Activated T-helper 1 cell treated with anti-CD3 and anti-CD28 coated beads, Interleukin-2, amount 50 U/mL, for 16 hours (primary cell): ENCODE measurements around the gene WFDC12.
"Not testable (repeated sequence)": the region's sequence is repeated elsewhere in the genome, so short reads cannot be mapped to it uniquely, and the experiment has no call there.

Experiments used
- DNase-seq, 2 donors: peaks; one replicate each; pipeline ENCODE4 v3.0.0-alpha.2; 2020; ENCODE audit warnings: low read depth in 1 of 2, low spot score in 1 of 2

WFDC12 gene, protein sequence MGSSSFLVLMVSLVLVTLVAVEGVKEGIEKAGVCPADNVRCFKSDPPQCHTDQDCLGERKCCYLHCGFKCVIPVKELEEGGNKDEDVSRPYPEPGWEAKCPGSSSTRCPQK

GRCh38 chr20:45124365-45124764, at the start of gene WFDC12:
TSS of gene WFDC12 (minus strand) at chr20:45124465. CDS start at chr20:45124447, 18 bp downstream.
- no peak for DNase-seq

GRCh38 chr20:45173522-45173921, 49.3 kb upstream of the WFDC12 start:
- no peak for DNase-seq

DNA sequence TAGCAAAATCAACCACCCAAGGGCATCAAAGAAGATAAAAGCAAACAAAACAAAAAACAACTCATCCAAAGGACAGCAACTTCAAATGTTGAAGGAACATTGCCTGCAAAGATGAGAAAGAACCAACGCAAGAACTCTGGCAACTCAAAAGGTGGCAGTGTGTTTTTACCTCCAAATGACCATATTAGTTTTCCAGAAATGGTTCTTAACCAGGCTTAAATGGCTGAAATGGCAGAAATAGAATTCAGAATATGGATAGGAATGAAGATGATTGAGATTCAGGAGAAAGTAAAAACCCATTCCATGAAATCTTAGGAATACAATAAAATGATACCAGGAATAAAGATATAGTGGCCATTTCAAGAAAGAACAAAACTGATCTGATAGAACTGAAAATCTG, 40.6 kb upstream of the WFDC12 start:
- DNase-seq: no peak

DNA sequence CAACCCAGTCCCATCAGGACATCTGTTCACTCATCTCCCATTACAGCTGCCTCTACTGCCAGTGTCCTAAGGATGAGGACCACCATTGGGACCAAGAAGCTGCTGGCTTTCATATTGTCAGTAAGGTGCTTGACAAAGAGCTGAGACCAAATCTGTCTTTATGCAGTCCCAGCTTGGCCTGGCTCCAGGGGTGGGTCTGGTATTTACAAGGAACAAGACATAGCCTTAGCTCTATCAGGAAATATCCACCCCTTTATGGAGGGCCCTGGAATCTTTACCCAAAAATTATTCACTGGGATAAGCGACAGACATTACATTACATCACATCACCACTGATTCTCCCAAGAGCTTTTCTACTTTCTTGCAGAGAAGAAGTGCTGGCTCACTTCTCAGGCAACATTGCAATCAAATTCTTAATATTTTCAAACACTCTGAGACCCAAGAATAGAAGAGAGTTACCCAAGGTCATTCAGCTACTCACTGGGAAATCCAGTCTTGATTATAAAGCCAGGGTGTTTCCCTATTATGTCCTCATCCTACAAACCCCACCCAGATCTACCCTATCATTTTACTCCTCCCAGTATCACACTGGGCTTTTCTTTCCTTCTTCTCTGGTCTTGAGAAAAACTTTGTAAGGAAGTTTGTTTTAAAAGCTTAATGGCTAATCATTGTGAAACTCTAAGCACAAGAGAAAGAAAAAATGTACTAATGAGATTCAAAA, 39.0 kb upstream of the WFDC12 start:
- DNase-seq: no peak

DNA sequence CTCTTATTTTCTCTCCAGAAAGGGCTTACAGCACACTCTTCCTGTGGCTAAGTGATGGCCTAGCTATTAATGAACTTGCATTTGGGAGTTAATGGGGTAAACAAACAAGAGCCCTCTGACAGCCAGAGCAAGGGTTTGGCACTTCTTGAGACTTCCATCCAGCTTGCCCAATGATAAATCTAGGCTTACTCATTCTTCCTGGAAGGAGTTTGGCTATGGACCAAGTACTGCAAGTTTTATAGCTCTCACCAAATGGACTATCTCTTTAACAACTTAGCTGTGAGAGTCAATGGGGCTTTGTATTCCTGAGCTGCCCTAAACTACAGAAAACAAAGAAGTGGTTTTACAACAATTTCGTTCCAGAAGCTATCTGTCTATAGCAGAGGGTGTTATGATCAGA, 33.7 kb upstream of the WFDC12 start:
- no peak for DNase-seq

GRCh38 chr20:45156713-45157112, 32.4 kb upstream of the WFDC12 start:
- no peak for DNase-seq

DNA sequence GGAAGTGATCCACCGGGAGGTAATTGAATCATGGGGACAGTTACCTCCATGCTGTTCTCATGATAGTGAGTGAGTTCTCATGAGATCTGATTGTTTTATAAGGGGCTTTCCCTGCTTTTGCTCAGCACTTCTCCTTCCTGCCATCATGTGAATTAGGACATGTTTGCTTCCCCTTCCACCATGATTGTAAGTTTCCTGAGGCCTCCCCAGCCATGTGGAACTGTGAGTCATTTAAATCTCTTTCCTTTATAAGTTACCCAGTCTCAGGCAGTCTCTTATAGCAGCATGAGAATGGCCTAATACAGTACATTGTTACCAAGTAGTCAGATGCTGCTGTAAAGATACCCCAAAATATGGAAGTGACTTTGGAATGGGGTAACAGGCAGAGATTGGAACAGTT, 30.5 kb upstream of the WFDC12 start:
- DNase-seq: not testable (repeated sequence)

DNA sequence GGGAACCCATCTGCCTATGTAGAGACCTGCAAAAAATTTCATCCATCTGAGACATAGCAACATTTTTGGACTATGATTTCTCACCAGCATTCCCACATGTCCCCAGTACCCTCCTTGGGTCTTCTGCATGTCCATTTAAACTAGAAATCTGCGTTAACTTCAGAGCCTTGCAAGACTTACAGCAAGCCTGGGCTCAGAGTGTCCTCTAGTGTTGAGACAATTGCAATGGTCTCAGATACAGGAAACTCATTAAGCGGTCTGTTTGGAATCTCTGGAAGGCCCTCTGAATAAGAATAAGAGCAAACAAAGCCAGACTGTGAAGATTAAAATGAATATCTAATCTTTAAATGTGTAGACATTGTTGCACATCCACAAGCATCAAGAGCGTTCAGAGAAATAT, 29.9 kb upstream of the WFDC12 start:
- no peak for DNase-seq

DNA sequence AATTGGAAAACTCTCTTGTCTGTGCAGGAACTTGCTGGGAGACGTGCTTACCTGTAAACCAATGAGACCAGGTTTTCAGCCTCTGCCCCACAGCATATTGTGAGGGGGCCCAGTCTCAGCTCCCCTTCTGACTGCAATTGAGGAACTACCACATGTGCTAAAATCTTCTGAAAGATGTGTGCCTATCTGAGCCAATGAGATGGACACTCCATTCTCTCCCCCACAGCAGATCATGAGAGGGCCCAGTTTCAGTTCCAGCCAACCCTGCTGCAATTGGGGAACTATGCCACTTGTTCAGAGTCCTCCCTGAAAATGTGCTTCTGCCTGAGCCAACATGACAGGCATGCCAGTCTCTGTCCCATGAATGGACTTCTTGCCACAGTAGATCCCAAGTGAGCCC, 29.5 kb upstream of the WFDC12 start:
- DNase-seq: no peak

DNA sequence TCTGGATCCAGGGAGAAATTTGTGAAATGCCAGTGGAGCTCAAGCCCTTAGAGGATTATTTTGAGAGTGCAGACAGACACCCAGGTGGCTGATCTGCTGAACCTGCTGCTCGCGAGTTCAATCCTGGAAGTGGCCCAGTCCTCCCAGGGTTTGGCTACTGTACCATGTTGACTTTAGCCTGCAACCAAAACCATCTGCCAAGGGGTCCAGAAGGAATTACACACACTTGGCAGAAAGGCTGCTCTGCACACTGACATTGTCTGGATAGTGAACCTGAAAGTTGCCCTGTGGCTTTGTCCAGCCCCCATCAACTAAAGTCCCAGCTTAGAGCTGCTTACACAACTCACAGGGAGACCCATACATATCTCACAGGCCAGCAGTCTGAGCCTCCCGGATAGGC, 28.9 kb upstream of the WFDC12 start:
- DNase-seq: no peak

DNA sequence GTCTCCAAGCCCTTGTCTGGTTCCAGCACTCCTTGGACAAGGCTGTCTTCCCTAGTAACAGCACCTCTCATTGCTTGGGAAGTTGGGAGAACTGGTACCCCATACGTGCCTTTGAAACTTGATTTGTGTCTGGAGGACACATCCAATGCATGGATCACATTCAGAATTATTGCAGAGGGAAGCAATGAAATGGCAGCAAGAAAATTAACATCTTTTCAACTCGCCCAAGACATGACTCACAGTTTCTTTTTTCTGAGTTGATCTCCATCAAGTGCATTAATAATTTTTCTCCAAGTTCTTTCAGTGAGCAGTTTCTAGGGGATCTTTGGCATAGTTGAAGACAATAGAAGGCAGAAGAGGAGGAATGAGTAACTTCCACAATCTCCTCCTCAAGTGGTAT, 28.1 kb upstream of the WFDC12 start:
- no peak for DNase-seq

GRCh38 chr20:45149062-45149461, 24.8 kb upstream of the WFDC12 start:
- no peak for DNase-seq

DNA sequence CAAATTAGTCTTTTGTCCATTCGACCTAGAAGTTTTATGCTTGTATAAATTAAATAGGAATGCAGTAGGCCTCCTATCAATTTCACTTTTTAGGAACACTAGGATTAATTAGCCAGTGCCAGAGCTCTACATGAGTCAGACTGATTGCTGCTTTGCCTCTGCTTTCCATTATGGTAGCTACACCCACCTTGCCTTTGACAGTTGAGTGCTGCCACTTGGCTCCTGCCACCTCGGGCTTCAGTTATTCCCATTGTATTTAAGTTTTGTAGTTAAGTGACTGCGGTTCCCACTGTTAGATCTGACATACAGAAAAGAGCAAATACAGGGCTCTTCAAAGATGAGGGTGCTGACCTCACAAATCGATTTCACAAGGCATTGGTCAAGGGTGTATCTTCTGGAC, 16.6 kb upstream of the WFDC12 start:
- DNase-seq: no peak

- not testable (repeated sequence) for DNase-seq
Measured at GRCh38 chr20:45139733-45140375, 15.6 kb upstream of the WFDC12 start.

- peak in 1 of 2 donors; percentile 36 for DNase-seq
Measured at GRCh38 chr20:45138561-45139300, 14.5 kb upstream of the WFDC12 start.

DNA sequence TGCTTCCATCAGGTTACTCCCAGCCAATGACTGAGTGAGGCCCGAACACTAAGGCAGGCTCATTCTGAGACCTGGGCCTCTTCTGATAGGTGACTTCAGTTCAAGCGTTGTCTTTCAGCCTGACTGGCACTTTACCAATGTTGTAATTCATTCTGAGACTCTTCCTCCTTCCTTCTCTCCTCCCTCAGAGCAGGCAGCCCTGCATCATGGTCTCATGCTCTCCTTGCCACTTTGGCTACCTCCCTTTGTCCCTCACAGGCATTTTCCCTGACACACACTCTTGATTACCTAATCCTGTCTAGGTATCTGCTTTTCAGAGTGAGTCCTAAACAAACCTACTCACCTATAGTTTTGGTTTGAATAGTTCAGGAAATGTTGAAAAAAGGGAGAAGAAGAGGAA, 12.6 kb upstream of the WFDC12 start:
- DNase-seq: no peak

DNA sequence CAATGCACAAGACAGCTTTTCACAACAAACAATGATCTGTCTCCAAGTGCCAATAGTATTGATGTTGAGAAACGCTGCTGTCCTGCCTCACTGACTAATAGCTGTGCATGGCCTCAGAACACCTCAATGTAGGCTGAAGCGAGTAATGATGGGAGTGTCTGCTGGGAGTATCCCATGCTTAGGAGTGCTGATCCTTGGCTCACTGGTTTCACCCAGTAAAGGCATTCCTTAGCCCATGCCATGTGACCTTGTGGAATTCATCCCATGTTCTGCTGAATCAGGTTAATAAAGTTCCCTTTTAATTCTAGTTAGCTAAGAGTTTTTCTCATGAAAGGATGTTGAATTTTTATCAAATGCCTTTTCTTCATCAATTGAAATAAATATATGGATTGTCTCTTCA, 3.8 kb upstream of the WFDC12 start:
- no peak for DNase-seq

DNA sequence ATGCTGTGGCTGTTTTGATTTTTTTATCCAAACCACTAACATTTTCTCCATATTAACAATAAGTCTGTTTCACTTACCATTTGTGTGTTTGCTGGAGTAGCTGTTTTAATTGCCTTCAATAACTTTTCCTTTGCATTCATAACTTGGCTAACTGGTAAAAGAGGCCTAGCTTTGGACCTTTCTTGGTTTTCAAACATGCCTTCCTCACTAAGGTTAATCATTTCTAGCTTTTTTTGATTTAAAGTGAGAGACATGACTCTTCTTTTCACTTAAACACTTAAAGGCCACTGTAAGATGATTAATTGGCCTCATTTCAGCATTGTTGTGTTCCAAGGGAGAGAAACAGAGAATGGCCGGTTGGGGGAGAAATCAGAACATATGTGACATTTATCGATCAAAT, 2.9 kb downstream of the WFDC12 start:
- DNase-seq: no peak

DNA sequence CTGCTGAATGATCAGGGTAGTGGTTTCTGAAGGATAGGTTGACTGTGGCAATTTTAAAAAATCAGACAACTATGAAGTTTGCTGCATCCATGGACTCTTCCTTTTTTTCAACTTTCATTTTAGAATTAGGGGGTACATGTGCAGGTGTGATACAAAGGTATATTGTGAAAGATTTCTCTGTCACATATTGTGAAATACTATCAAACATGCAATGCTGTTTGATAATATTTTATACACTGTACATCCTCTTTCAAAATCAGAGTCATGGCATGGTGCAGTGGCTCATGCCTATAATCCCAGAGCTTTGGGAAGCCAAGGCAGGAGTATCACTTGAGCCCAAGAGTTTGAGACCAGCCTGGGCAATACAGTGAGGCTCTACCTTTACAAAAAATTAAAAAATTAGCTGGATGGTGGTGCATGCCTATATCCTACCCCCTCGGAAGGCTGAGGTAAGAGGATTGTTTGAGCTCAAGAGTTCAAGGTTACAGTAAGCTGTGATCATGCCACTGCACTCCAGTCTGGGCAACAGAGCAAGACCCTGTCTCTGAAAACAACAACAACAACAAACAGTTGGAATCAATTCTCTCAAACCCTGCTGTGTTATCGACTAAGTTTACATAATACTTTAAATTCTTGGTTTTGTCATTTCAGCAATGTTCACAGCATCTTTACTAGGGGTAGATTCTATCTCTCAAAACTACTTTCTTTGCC, 4.6 kb downstream of the WFDC12 start:
- no peak for DNase-seq

- DNase-seq: no peak
Measured at GRCh38 chr20:45118028-45118427, 6.2 kb downstream of the WFDC12 start.

GRCh38 chr20:45117581-45117980, 6.7 kb downstream of the WFDC12 start:
- no peak for DNase-seq
